SK-N-SH treated with all-trans-retinoic acid at 6 μM for 48 hours (cell line): ENCODE results near the gene NGB.

ENCODE experiments used
- RARB ChIP-seq: fragments of 250-450 bp; sonication (Bioruptor Pico); IDR thresholded peaks from 2 replicates; pipeline ENCODE4 v1.8.0; 2021; ENCODE audit warnings: mild to moderate bottlenecking, moderate library complexity
- ZFP3 ChIP-seq: fragments of 250-450 bp; sonication (Bioruptor Pico); IDR thresholded peaks from 2 replicates; pipeline ENCODE4 v1.5.0; 2020; ENCODE audit warnings: mild to moderate bottlenecking, moderate library complexity
- ZFP30 ChIP-seq: fragments of 450-650 bp; formaldehyde crosslinking; IDR thresholded peaks from 2 replicates; pipeline ENCODE4 v1.5.0; 2022; ENCODE audit warnings: mild to moderate bottlenecking, moderate library complexity
- TF ChIP-seq, protein P1 (sequence below): fragments of 250-450 bp; sonication (Bioruptor Pico); IDR thresholded peaks from 2 replicates; pipeline ENCODE4 v1.8.0; 2020; ENCODE audit warnings: mild to moderate bottlenecking, moderate library complexity, borderline replicate concordance

DNA sequence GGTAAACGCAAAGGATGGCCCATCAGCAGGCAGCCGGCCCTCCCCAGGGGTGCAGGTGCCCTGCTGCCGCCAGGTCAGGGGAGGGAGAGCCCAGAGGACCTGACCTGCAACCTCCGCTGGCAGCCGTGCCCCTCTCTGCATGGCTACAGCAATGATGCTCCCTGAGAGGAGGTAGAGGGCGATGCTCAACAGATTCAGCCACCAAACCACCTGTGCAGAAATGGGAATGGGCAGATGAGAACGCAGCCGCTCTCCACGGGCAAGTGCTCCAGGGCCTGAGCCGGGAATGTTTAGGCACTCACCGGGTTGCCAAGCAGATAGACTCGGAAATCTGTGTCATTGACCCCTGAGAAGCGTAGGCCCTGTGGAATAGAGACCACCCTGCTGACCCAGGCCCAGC lies 8.7 kb upstream of the NGB start:
- TF ChIP-seq RARB = no peak
- TF ChIP-seq ZFP3 (CRISPR knock-in tag) = no peak
- no peak for TF ChIP-seq ZFP30
- TF ChIP-seq, protein P1, sequence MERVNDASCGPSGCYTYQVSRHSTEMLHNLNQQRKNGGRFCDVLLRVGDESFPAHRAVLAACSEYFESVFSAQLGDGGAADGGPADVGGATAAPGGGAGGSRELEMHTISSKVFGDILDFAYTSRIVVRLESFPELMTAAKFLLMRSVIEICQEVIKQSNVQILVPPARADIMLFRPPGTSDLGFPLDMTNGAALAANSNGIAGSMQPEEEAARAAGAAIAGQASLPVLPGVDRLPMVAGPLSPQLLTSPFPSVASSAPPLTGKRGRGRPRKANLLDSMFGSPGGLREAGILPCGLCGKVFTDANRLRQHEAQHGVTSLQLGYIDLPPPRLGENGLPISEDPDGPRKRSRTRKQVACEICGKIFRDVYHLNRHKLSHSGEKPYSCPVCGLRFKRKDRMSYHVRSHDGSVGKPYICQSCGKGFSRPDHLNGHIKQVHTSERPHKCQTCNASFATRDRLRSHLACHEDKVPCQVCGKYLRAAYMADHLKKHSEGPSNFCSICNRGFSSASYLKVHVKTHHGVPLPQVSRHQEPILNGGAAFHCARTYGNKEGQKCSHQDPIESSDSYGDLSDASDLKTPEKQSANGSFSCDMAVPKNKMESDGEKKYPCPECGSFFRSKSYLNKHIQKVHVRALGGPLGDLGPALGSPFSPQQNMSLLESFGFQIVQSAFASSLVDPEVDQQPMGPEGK (CRISPR knock-in tag) = no peak
